HFF-Myc (cell line): Measurements from ENCODE around the gene PLEKHD1.

ENCODE experiments used
- DNase-seq: peaks from one replicate; pipeline ENCODE4 v3.0.0-alpha.2; 2011; ENCODE audit warnings: low read depth; ENCODE audit errors: extremely low read depth
- H3K4me3 ChIP-seq: replicated peaks from 2 replicates; pipeline ENCODE4 v1.5.1; 2011; ENCODE audit warnings: low read depth, mild to moderate bottlenecking, control low read depth, low read length
- CTCF ChIP-seq: IDR thresholded peaks from 2 replicates; pipeline ENCODE4 v1.5.1; 2012; ENCODE audit warnings: mild to moderate bottlenecking, low read depth, low read length, control low read depth; ENCODE audit errors: missing control alignments

Gene PLEKHD1

DNA sequence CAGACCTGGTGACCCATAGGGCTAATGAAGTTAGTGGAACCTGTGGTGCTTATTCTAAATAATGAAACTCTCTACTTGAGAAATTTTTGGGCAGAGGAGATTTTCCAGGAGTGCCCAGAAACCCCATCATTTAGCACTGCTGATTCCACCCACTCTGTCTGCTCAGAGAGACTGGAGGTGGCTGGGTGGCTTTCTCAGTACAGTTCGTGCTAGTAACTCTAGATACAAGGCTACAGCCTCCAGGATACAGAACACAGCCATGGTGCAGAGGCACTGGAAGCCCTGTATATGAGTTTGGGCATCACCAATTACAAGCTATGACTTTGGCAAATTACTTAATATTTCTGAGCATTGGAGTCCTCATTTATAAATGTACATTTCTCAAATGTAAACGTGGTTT lies 57.8 kb downstream of the PLEKHD1 start:
- TF ChIP-seq CTCF: no peak
- no peak for DNase-seq
- no peak overlapping the region for H3K4me3 ChIP-seq

DNA sequence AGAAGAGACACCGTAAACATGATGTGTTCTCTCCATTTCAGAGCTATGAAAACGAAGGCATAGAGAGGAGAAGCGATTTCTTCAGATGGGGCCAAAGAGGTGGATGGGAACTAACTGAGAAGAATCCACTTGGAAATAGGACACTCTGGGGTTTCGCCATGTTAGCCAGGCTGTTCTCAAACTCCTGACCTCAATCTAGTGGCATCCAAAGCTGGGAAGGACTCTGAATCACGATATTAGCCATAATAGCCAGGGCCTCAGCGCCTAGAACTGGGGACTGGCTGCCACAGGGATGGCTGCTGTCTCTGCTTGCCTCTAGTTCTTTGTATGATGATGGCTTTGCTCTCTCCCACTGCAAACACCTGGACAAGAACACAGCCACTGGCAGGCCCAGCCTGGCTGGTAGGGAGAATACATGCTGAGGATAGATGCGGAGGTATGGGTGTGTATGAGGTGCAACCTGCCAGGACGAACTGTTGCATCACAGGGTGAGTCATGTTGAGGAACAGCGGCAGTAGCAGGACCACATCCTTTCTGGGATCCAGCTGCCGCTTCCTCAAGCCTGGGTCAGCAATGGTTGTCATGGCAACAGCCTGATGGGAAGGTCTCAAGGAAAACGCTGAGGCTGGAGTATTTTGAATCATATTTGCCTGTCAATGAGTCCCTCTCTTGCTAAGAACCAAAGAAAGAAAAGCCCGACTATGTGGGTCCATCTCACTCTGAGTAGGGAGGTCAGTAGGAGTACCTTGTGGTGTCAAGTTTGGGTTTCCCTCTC lies 59.0 kb downstream of the PLEKHD1 start:
- no peak for TF ChIP-seq CTCF
- peak; percentile 70 for DNase-seq
- no peak overlapping the region for H3K4me3 ChIP-seq

GRCh38 chr14:69547701-69548348 lies 63.3 kb downstream of the PLEKHD1 start:
- H3K4me3 ChIP-seq: no peak overlapping the region

GRCh38 chr14:69548566-69548965 lies 64.0 kb downstream of the PLEKHD1 start:
- no peak for DNase-seq
- no peak overlapping the region for H3K4me3 ChIP-seq
- no peak for TF ChIP-seq CTCF

More at GRCh38 chr14:69547701-69548348, 63.3 kb downstream of the PLEKHD1 start:
- peak; percentile 89 for TF ChIP-seq CTCF
- no peak for DNase-seq

GRCh38 chr14:69551511-69551910 lies 67.0 kb downstream of the PLEKHD1 start:
- H3K4me3 ChIP-seq: no peak overlapping the region
- no peak for DNase-seq
- TF ChIP-seq CTCF: no peak

GRCh38 chr14:69553252-69553651 lies 68.7 kb downstream of the PLEKHD1 start:
- no peak for DNase-seq
- no peak overlapping the region for H3K4me3 ChIP-seq
- no peak for TF ChIP-seq CTCF
